ENCODE data around the gene DCUN1D2. TPM values are rescaled to one million over a fixed set of nuclear protein-coding genes. Genes with fewer than 3 reads are reported as not detected.
"Not testable (repeated sequence)": the region's sequence is repeated elsewhere in the genome, so short reads cannot be mapped to it uniquely, and the experiment has no call there.

The DCUN1D2 gene
- total RNA-seq, 3 donors from 2014 or later, result 17.7 to 32.4 (median 22.6) TPM

- intact Hi-C loops (cut with DNase I, micrococcal nuclease), result no loop called here
- DNase-seq (no peak), ATAC-seq (no peak)
- no peak for TF ChIP-seq CTCF (IDR thresholded peaks at IDR 0.05)
- H3K36me3 ChIP-seq (ENCODE audit: low read depth), result peaks cover 4% of the 10 kb centered on the region
- no peak overlapping the region for H3K4me3 ChIP-seq
- H3K9me3 ChIP-seq, result no peaks in the 10 kb centered on the region
- peaks cover 4% of the 10 kb centered on the region for H3K4me1 ChIP-seq (ENCODE audit: low read depth)
Measured at GRCh38 chr13:113454936-113455335, 35.6 kb downstream of the DCUN1D2 start.

- intact Hi-C loops (cut with DNase I, micrococcal nuclease), result no loop called here
- no peak for DNase-seq
- Histone ChIP-seq H3K4me1 (ENCODE audit: low read depth) (peaks cover 7% of the 10 kb centered on the region), H3K36me3 (ENCODE audit: low read depth) (no peaks in the 10 kb centered on the region), H3K4me3 (no peak within 1 kb of the TSS), H3K9me3 (no peaks in the 10 kb centered on the region)
- no peak for ATAC-seq
- no peak for TF ChIP-seq CTCF (IDR thresholded peaks at IDR 0.05)
Measured at GRCh38 chr13:113452942-113453901, 37.3 kb downstream of the DCUN1D2 start, which contains the start of gene ADPRHL1. Gene ADPRHL1, minus strand, starts transcription at chr13:113453488. Its CDS starts 51 bp downstream, at chr13:113453437.

- intact Hi-C loops (cut with DNase I, micrococcal nuclease), result no loop called here
- TF ChIP-seq CTCF (IDR thresholded peaks at IDR 0.05), result no peak
- no peak for DNase-seq
- ATAC-seq, result no peak
- Histone ChIP-seq H3K4me3 (no peak overlapping the region), H3K9me3 (no peaks in the 10 kb centered on the region), H3K4me1 (ENCODE audit: low read depth) (peaks cover 7% of the 10 kb centered on the region), H3K36me3 (ENCODE audit: low read depth) (no peaks in the 10 kb centered on the region)
Measured at GRCh38 chr13:113452466-113452865, 38.0 kb downstream of the DCUN1D2 start.

- no peaks in the 10 kb centered on the region for H3K36me3 ChIP-seq (ENCODE audit: low read depth)
- peak in 1 of 3 donors; percentile 44 for DNase-seq
Measured at GRCh38 chr13:113451951-113452421, 38.5 kb downstream of the DCUN1D2 start.

GRCh38 chr13:113450861-113451620 lies 39.5 kb downstream of the DCUN1D2 start:
- H3K9me3 ChIP-seq; H3K4me3 ChIP-seq; ATAC-seq; H3K4me1 ChIP-seq (ENCODE audit: low read depth); intact Hi-C loops (cut with DNase I, micrococcal nuclease); H3K36me3 ChIP-seq (ENCODE audit: low read depth): not testable (repeated sequence)
- DNase-seq, result peak; percentile 61 to 76 (median 70)

More at GRCh38 chr13:113451951-113452421, 38.5 kb downstream of the DCUN1D2 start:
- intact Hi-C loops (cut with DNase I, micrococcal nuclease), result no loop called here
- no peak for ATAC-seq
- TF ChIP-seq CTCF (IDR thresholded peaks at IDR 0.05), result no peak
- Histone ChIP-seq H3K4me1 (ENCODE audit: low read depth) (peaks cover 7% of the 10 kb centered on the region), H3K9me3 (no peaks in the 10 kb centered on the region), H3K4me3 (no peak overlapping the region)

DNA sequence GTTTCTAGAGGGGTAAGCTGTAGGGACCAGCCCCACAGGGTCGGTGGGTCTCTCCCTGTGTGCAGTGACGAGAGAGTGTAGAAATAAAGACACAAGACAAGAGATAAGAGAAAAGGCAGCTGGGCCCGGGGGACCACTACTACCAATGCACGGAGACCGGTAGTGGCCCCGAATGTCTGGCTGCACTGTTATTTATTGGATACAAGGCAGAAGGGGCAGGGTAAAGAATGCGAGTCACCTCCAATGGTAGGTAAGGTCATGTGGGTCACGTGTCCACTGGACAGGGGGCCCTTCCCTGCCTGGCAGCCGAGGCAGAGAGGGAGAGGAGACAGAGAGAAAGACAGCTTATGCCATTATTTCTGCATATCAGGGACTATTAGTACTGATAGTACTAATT lies 40.2 kb downstream of the DCUN1D2 start:
- ATAC-seq; DNase-seq; intact Hi-C loops (cut with DNase I, micrococcal nuclease); H3K36me3 ChIP-seq (ENCODE audit: low read depth); H3K4me1 ChIP-seq (ENCODE audit: low read depth); H3K9me3 ChIP-seq; H3K4me3 ChIP-seq: not testable (repeated sequence)

All from mucosa of descending colon (tissue), 3 donors.